CD4-positive, alpha-beta T cell (primary cell): Measurements from ENCODE around the gene CACNA1E. TPM values are rescaled to one million over a fixed set of nuclear protein-coding genes. Genes with fewer than 3 reads are reported as not detected.

ENCODE experiments used
- ATAC-seq: fragments of 200-7000 bp; cut with Tn5 transposase; one replicate; pipeline ENCODE4 v1.10.0; 2022; ENCODE audit warnings: mild to moderate bottlenecking; ENCODE audit not compliant: poor library complexity
- CTCF ChIA-PET: fragments of 350-600 bp; sonication (Branson Sonifier 250); formaldehyde crosslinking; loops from one replicate; lab custom pipeline; 2021; ENCODE audit warnings: antibody characterized with exemption, inconsistent platforms; lab: Charles Lee
- POLR2A ChIA-PET: fragments of 350-600 bp; sonication (Branson Sonifier 250); formaldehyde crosslinking; loops from one replicate; lab custom pipeline; 2021; ENCODE audit warnings: antibody characterized with exemption, inconsistent platforms; lab: Charles Lee
- DNase-seq, 14 experiments: peaks; one replicate each; pipeline ENCODE4 v3.0.0-alpha.2; 2013 to 2020; ENCODE audit warnings: mixed read lengths in 2 of 14
- H3K27ac ChIP-seq, 2 donors: one replicate each; pipeline versions ENCODE4 v1.5.1 to v1.7.0; 2013; ENCODE audit warnings: low read length in 2 of 2, low read depth in 1 of 2, mild to moderate bottlenecking in 1 of 2
- H3K27me3 ChIP-seq, 2 experiments: 1 replicate in 1 of 2; 2 replicates in 1 of 2; pipeline versions ENCODE4 v1.6.1 to v1.7.0; 2013; ENCODE audit warnings: low read length in 2 of 2, control low read depth in 1 of 2, mild to moderate bottlenecking in 1 of 2, moderate library complexity in 1 of 2; ENCODE audit not compliant: insufficient read depth in 2 of 2, control insufficient read depth in 1 of 2
- H3K36me3 ChIP-seq: one replicate; pipeline ENCODE4 v1.6.1; 2013; ENCODE audit warnings: low read length, control low read depth; ENCODE audit not compliant: insufficient read depth
- H3K4me1 ChIP-seq: one replicate; pipeline ENCODE4 v1.6.1; 2013; ENCODE audit warnings: low read length, control low read depth; ENCODE audit not compliant: insufficient read depth
- H3K4me3 ChIP-seq: one replicate; pipeline ENCODE4 v1.5.1; 2013; ENCODE audit warnings: mild to moderate bottlenecking, low read length, moderate library complexity
- H3K9me3 ChIP-seq, 2 experiments: 1 replicate in 1 of 2; 2 replicates in 1 of 2; pipeline versions ENCODE4 v1.6.1 to v1.7.0; 2013; ENCODE audit warnings: low read length in 2 of 2, mild to moderate bottlenecking in 2 of 2, control low read depth in 1 of 2, moderate library complexity in 1 of 2; ENCODE audit not compliant: control insufficient read depth in 1 of 2, insufficient read depth in 1 of 2
- H3K27ac Mint-ChIP-seq: one replicate; pipeline ENCODE4 v1.8.0; 2020; ENCODE audit warnings: mixed read lengths
- H3K27me3 Mint-ChIP-seq: one replicate; pipeline ENCODE4 v1.8.0; 2021; ENCODE audit warnings: mixed read lengths
- H3K36me3 Mint-ChIP-seq: one replicate; pipeline ENCODE4 v1.8.0; 2021; ENCODE audit warnings: low read depth, mixed read lengths
- H3K4me1 Mint-ChIP-seq: one replicate; pipeline ENCODE4 v1.8.0; 2021; ENCODE audit warnings: low read depth, mixed read lengths
- H3K4me3 Mint-ChIP-seq: one replicate; pipeline ENCODE4 v1.8.0; 2020; ENCODE audit warnings: mild to moderate bottlenecking, mixed read lengths
- H3K9me3 Mint-ChIP-seq: one replicate; pipeline ENCODE4 v1.8.0; 2020; ENCODE audit warnings: mixed read lengths
- intact Hi-C, 2 experiments: fragments of 100-400 bp; cut with DNase I in 1 of 2; cut with micrococcal nuclease in 1 of 2; formaldehyde crosslinking; loops; one replicate each; pipeline versions ENCODE4 v1.15.1 to v1.9.0; 2023 to 2025; cut with DNase I, micrococcal nuclease
- polyA plus RNA-seq, 2 donors: library from polyadenylated mRNA; unstranded; fragments of 120-200 nt; gene quantifications; one replicate each; pipeline ENCODE4 v1.2.1, GENCODE V29; 2013
- total RNA-seq, 174 experiments: library from RNA in 2 of 174; stranded (reverse) in 2 of 174; gene quantifications; one replicate each; pipeline ENCODE4 v1.2.3 and lab custom pipeline; 2021 to 2026
- TF ChIP-seq, protein P1 (sequence below): fragments of 200-600 bp; IDR thresholded peaks from one replicate; pipeline ENCODE4 v1.8.0; 2022; ENCODE audit warnings: antibody characterized with exemption, mild to moderate bottlenecking

CACNA1E gene
- not detected for total RNA-seq
- polyA plus RNA-seq (2013, experiment 1 of 2), result not detected
- polyA plus RNA-seq (2013, experiment 2 of 2), result under 0.01 TPM
- 0 to 0.48 (median 0.05) reads per million in 172 experiments for total RNA-seq (lab: John Stamatoyannopoulos, UW)

DNA sequence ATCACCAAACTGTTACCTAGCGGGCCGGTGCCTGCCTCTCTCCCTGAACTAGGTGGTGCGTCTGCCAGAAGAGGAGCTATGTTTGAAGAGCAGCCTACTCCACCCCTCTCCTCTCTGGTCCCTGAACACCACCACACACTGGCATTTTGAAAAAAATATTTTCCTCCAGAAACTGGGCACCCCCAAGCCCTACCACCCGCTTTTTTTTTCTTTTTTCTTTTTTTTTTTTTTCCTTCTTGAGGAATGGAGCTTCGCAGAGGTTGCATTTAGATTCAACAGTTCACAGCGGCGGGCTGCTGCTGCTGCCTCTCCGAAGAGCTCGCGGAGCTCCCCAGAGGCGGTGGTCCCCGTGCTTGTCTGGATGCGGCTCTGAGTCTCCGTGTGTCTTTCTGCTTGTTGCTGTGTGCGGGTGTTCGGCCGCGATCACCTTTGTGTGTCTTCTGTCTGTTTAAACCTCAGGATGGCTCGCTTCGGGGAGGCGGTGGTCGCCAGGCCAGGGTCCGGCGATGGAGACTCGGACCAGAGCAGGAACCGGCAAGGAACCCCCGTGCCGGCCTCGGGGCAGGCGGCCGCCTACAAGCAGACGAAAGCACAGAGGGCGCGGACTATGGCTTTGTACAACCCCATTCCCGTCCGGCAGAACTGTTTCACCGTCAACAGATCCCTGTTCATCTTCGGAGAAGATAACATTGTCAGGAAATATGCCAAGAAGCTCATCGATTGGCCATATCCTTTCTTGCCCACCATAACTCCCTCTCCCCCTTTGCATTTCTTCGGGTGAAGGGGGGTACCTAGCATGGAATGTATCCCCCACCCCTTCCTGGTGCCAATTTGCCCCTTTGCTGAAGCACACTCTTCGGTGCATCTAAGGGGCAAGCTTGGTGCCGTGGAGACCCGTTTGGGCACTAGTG, at the start of gene CACNA1E:
TSS of gene CACNA1E (plus strand) at position 233 of the 911 bp plus-strand sequence. CDS start at position 461, 228 bp downstream.
- ATAC-seq (no peak), DNase-seq (no peak)
- no peak within 1 kb of the TSS for H3K4me3 Mint-ChIP-seq
- no peaks in the 10 kb centered on the region for H3K36me3 ChIP-seq
- POLR2A ChIA-PET, result interaction anchor here (0.5 to 1.2 kb wide), 2 partner anchors 75 to 597 kb away, joined by 3 read pairs; no protein-coding TSS in a partner anchor
- H3K4me1 ChIP-seq, result peaks cover 10% of the 10 kb centered on the region
- H3K9me3 Mint-ChIP-seq, result no peaks in the 10 kb centered on the region
- TF ChIP-seq, protein P1, sequence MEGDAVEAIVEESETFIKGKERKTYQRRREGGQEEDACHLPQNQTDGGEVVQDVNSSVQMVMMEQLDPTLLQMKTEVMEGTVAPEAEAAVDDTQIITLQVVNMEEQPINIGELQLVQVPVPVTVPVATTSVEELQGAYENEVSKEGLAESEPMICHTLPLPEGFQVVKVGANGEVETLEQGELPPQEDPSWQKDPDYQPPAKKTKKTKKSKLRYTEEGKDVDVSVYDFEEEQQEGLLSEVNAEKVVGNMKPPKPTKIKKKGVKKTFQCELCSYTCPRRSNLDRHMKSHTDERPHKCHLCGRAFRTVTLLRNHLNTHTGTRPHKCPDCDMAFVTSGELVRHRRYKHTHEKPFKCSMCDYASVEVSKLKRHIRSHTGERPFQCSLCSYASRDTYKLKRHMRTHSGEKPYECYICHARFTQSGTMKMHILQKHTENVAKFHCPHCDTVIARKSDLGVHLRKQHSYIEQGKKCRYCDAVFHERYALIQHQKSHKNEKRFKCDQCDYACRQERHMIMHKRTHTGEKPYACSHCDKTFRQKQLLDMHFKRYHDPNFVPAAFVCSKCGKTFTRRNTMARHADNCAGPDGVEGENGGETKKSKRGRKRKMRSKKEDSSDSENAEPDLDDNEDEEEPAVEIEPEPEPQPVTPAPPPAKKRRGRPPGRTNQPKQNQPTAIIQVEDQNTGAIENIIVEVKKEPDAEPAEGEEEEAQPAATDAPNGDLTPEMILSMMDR, result no peak
- no peak within 1 kb of the TSS for H3K27ac ChIP-seq
- peaks cover 15% of the 10 kb centered on the region for H3K4me1 Mint-ChIP-seq
- peaks cover 57 to 76% of the 10 kb centered on the region in 2 experiments for H3K27me3 ChIP-seq
- no peak within 1 kb of the TSS for H3K27ac Mint-ChIP-seq
- no peaks in the 10 kb centered on the region for H3K36me3 Mint-ChIP-seq
- peaks cover 0 to 17% of the 10 kb centered on the region in 2 experiments for H3K9me3 ChIP-seq
- CTCF ChIA-PET, result no interaction called here
- no peak within 1 kb of the TSS for H3K4me3 ChIP-seq
- intact Hi-C loops, result no loop called here
- H3K27me3 Mint-ChIP-seq, result peaks cover 86% of the 10 kb centered on the region

DNA sequence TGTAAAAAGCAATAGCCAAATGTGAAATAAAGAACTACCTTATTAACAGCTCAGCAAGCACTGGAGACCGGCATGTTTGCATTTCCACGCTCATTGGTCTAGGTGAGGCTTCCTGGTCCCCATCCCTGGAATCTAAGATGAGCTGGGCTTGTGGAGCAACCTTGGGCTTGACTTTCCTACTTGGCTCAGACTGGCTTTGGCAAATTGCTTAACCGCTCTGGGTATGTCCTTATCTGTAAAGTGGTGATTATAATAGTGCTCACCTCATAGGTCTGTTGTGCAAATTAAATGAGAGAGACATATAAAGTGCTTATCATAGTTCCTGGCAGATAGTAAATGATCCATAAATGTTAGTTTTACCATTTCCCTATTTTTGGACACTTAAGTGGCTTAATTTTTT, 49.4 kb upstream of the CACNA1E start:
- H3K4me3 ChIP-seq, result no peak overlapping the region
- H3K27me3 ChIP-seq, result peaks cover 0 to 11% of the 10 kb centered on the region in 2 experiments
- peaks cover 53% of the 10 kb centered on the region for H3K27me3 Mint-ChIP-seq
- H3K4me3 Mint-ChIP-seq, result no peak overlapping the region
- no peaks in the 10 kb centered on the region for H3K36me3 ChIP-seq
- CTCF ChIA-PET, result interaction anchor here (1.2 to 1.6 kb wide), 2 partner anchors 9 to 244 kb away, joined by 3 to 7 read pairs; no protein-coding TSS in a partner anchor
- POLR2A ChIA-PET, result no interaction called here
- H3K9me3 ChIP-seq, result no peaks in the 10 kb centered on the region
- H3K27ac ChIP-seq, result no peak overlapping the region
- H3K36me3 Mint-ChIP-seq, result no peaks in the 10 kb centered on the region
- no peaks in the 10 kb centered on the region for H3K4me1 ChIP-seq
- DNase-seq (no peak), ATAC-seq (no peak)
- H3K27ac Mint-ChIP-seq, result no peak overlapping the region
- no peaks in the 10 kb centered on the region for H3K9me3 Mint-ChIP-seq
- TF ChIP-seq, protein P1, result no peak
- no peaks in the 10 kb centered on the region for H3K4me1 Mint-ChIP-seq
- intact Hi-C loops, result no loop called here

GRCh38 chr1:181438013-181438412, 45.3 kb upstream of the CACNA1E start:
- Histone ChIP-seq H3K36me3 (no peaks in the 10 kb centered on the region), H3K4me3 (no peak overlapping the region), H3K4me1 (no peaks in the 10 kb centered on the region), H3K9me3 (no peaks in the 10 kb centered on the region), H3K27ac (no peak overlapping the region), H3K27me3 (peaks cover 3 to 11% of the 10 kb centered on the region in 2 experiments)
- DNase-seq (no peak), ATAC-seq (no peak)
- TF ChIP-seq, protein P1, result no peak
- POLR2A ChIA-PET, result no interaction called here
- Mint-ChIP-seq H3K27ac (no peak overlapping the region), H3K4me1 (no peaks in the 10 kb centered on the region), H3K36me3 (no peaks in the 10 kb centered on the region), H3K9me3 (no peaks in the 10 kb centered on the region), H3K27me3 (peaks cover 38% of the 10 kb centered on the region), H3K4me3 (no peak overlapping the region)
- intact Hi-C loops, result no loop called here
- CTCF ChIA-PET, result no interaction called here
